ENCODE data around the gene LRRC37A3. TPM values are rescaled to one million over a fixed set of nuclear protein-coding genes. Genes with fewer than 3 reads are reported as not detected.
A peak's percentile ranks its signal among the peaks of the same experiment; 100 is the strongest.
"Not testable (repeated sequence)": the region's sequence is repeated elsewhere in the genome, so short reads cannot be mapped to it uniquely, and the experiment has no call there.

The LRRC37A3 gene
- polyA plus RNA-seq (ENCODE audit: insufficient read length), result 11.6 TPM

- DNase-seq (ENCODE audit: low read depth), result peak; percentile 86
These were observed at the start of gene LRRC37A3 for GRCh38 chr17:64919289-64920025. LRRC37A3 (minus strand) TSS chr17:64919478; CDS start chr17:64897257, 22,221 bp downstream.

GRCh38 chr17:64965873-64966287 is 46.6 kb upstream of the LRRC37A3 start:
- DNase-seq (ENCODE audit: low read depth), result not testable (repeated sequence)

- not testable (repeated sequence) for DNase-seq (ENCODE audit: low read depth)
These were observed 46.1 kb upstream of the LRRC37A3 start for GRCh38 chr17:64965256-64965872.

GRCh38 chr17:64964796-64965195 is 45.5 kb upstream of the LRRC37A3 start:
- no peak for DNase-seq (ENCODE audit: low read depth)

GRCh38 chr17:64963814-64964213 is 44.5 kb upstream of the LRRC37A3 start:
- not testable (repeated sequence) for DNase-seq (ENCODE audit: low read depth)

- DNase-seq (ENCODE audit: low read depth), result not testable (repeated sequence)
These were observed 42.5 kb upstream of the LRRC37A3 start for GRCh38 chr17:64961563-64962378.

- no peak for DNase-seq (ENCODE audit: low read depth)
These were observed 32.6 kb upstream of the LRRC37A3 start for GRCh38 chr17:64951877-64952276.

- DNase-seq (ENCODE audit: low read depth), result no peak
These were observed 31.6 kb upstream of the LRRC37A3 start for GRCh38 chr17:64950871-64951270.

- DNase-seq (ENCODE audit: low read depth), result no peak
These were observed 27.9 kb upstream of the LRRC37A3 start for GRCh38 chr17:64947152-64947551.

GRCh38 chr17:64941761-64942160 is 22.5 kb upstream of the LRRC37A3 start:
- no peak for DNase-seq (ENCODE audit: low read depth)

GRCh38 chr17:64941045-64941444 is 21.8 kb upstream of the LRRC37A3 start:
- no peak for DNase-seq (ENCODE audit: low read depth)

GRCh38 chr17:64940055-64940454 is 20.8 kb upstream of the LRRC37A3 start:
- no peak for DNase-seq (ENCODE audit: low read depth)

- DNase-seq (ENCODE audit: low read depth), result no peak
These were observed 19.7 kb upstream of the LRRC37A3 start for GRCh38 chr17:64938925-64939474.

- no peak for DNase-seq (ENCODE audit: low read depth)
These were observed 19.0 kb upstream of the LRRC37A3 start for GRCh38 chr17:64938290-64938689.

- no peak for DNase-seq (ENCODE audit: low read depth)
These were observed 16.8 kb upstream of the LRRC37A3 start for GRCh38 chr17:64936117-64936516.

- DNase-seq (ENCODE audit: low read depth), result not testable (repeated sequence)
These were observed 15.1 kb upstream of the LRRC37A3 start for GRCh38 chr17:64934284-64934778.

GRCh38 chr17:64932850-64933249 is 13.6 kb upstream of the LRRC37A3 start:
- DNase-seq (ENCODE audit: low read depth), result not testable (repeated sequence)

GRCh38 chr17:64930374-64930773 is 11.1 kb upstream of the LRRC37A3 start:
- not testable (repeated sequence) for DNase-seq (ENCODE audit: low read depth)

GRCh38 chr17:64929419-64930209 is 10.3 kb upstream of the LRRC37A3 start:
- DNase-seq (ENCODE audit: low read depth), result not testable (repeated sequence)

- DNase-seq (ENCODE audit: low read depth), result not testable (repeated sequence)
These were observed 9.4 kb upstream of the LRRC37A3 start for GRCh38 chr17:64928701-64929100.

GRCh38 chr17:64927444-64927843 is 8.2 kb upstream of the LRRC37A3 start:
- peak; percentile 46 for DNase-seq (ENCODE audit: low read depth)

All from forelimb muscle (tissue), 1 donor.